Panc1 (cell line): ENCODE measurements around the gene KCNMA1. TPM values are rescaled to one million over a fixed set of nuclear protein-coding genes. Genes with fewer than 3 reads are reported as not detected.

Experiments
- ATAC-seq: fragments of 200-7000 bp; cut with Tn5 transposase; 2 replicates; pipeline ENCODE4 v1.9.1; 2020; ENCODE audit warnings: mild to moderate bottlenecking, moderate library complexity
- BruUV-seq: library from RNA; stranded (reverse); fragments of 400-500 nt; replicated peaks from 2 replicates; lab custom pipeline; 2021; lab: Mats Ljungman, UMichigan
- CTCF ChIA-PET: fragments of 300-600 bp; sonication (Branson Sonifier 250); formaldehyde crosslinking; loops from one replicate; lab custom pipeline; 2022; ENCODE audit warnings: antibody characterized with exemption; lab: Charles Lee
- POLR2A ChIA-PET: fragments of 300-600 bp; sonication (Branson Sonifier 250); formaldehyde crosslinking; loops from one replicate; lab custom pipeline; 2022; ENCODE audit warnings: antibody characterized with exemption; lab: Charles Lee
- DNase-seq: peaks from one replicate; pipeline ENCODE4 v3.0.0-alpha.2; 2010; ENCODE audit warnings: low read depth, low spot score
- H3K27ac ChIP-seq: 2 replicates; pipeline ENCODE4 v1.5.1; 2011; ENCODE audit warnings: mild to moderate bottlenecking, low read length, inconsistent platforms
- H3K27me3 ChIP-seq: fragments of 200-500 bp; sonication (Bioruptor generic); 2 replicates; pipeline ENCODE4 v1.6.0; 2014; ENCODE audit warnings: low read length, inconsistent platforms; ENCODE audit not compliant: control insufficient read depth, insufficient read depth
- H3K36me3 ChIP-seq: fragments of 200-500 bp; sonication (Bioruptor generic); 2 replicates; pipeline ENCODE4 v1.5.1; 2014; ENCODE audit warnings: inconsistent platforms, mild to moderate bottlenecking, low read length, moderate library complexity; ENCODE audit not compliant: control insufficient read depth, insufficient read depth
- H3K4me1 ChIP-seq: 2 replicates; pipeline ENCODE4 v1.5.1; 2011; ENCODE audit warnings: inconsistent platforms, mild to moderate bottlenecking, low read length, moderate library complexity; ENCODE audit not compliant: control insufficient read depth, insufficient read depth
- H3K4me3 ChIP-seq, 2 experiments: 2 replicates each; pipeline ENCODE4 v1.5.1; 2011 to 2012; ENCODE audit warnings: low read depth in 2 of 2, low read length in 2 of 2, mild to moderate bottlenecking in 2 of 2, inconsistent platforms in 1 of 2, moderate library complexity in 1 of 2
- H3K9me3 ChIP-seq: fragments of 200-500 bp; sonication (Bioruptor generic); 2 replicates; pipeline ENCODE4 v1.5.1; 2014; ENCODE audit warnings: low read depth, mild to moderate bottlenecking, inconsistent platforms, low read length, moderate library complexity; ENCODE audit not compliant: control insufficient read depth, insufficient read depth
- POLR2AphosphoS5 ChIP-seq: IDR thresholded peaks from 2 replicates; pipeline ENCODE4 v1.6.1; 2012; ENCODE audit warnings: mild to moderate bottlenecking, low read depth, low read length, moderate library complexity
- REST ChIP-seq, 2 experiments: IDR thresholded peaks; 2 replicates each; pipeline ENCODE4 v1.6.1; 2011 to 2012; ENCODE audit warnings: low read depth in 2 of 2, control low read depth in 1 of 2, low read length in 1 of 2, mild to moderate bottlenecking in 1 of 2, moderate library complexity in 1 of 2; ENCODE audit not compliant: insufficient read depth in 1 of 2
- SIN3A ChIP-seq: IDR thresholded peaks from 2 replicates; pipeline ENCODE4 v1.6.1; 2012; ENCODE audit warnings: low read depth, mild to moderate bottlenecking, low read length, moderate library complexity, borderline replicate concordance; ENCODE audit not compliant: insufficient read depth
- TCF7L2 ChIP-seq: IDR thresholded peaks from 2 replicates; pipeline ENCODE4 v1.6.1; 2011; ENCODE audit warnings: mild to moderate bottlenecking, low read depth, low read length, inconsistent platforms
- in situ Hi-C: cut with HindIII; loops from 2 replicates; pipeline ENCODE4 v1.10.0; 2016; ENCODE audit warnings: low sequenced_read_pairs, low pct_unique_long_range_greater_than_20kb
- intact Hi-C: fragments of 100-400 bp; cut with micrococcal nuclease; formaldehyde crosslinking; loops from one replicate; pipeline ENCODE4 v1.10.0; 2022; ENCODE audit not compliant: unreplicated experiment
- total RNA-seq: library from RNA; stranded (reverse); gene quantifications from one replicate; pipeline ENCODE4 v1.2.1, GENCODE V29; 2021; ENCODE audit not compliant: unreplicated experiment
- TF ChIP-seq, protein P1 (sequence below): fragments of 450-650 bp; IDR thresholded peaks from 2 replicates; pipeline ENCODE4 v1.5.1; 2017; ENCODE audit warnings: mild to moderate bottlenecking

KCNMA1 gene
- total RNA-seq, 1 experiment from 2014 or later = 91.9 TPM

- BruUV-seq = no TSS peak
- Histone ChIP-seq H3K27me3 (no peaks in the 10 kb centered on the region), H3K9me3 (peaks cover 4% of the 10 kb centered on the region; the same call in 1 of the 2 replicates), H3K27ac (no peak overlapping the region), H3K36me3 (no peaks in the 10 kb centered on the region), H3K4me1 (peaks cover 9% of the 10 kb centered on the region), H3K4me3 (no peak overlapping the region)
- ATAC-seq (no peak), DNase-seq (no peak)
- ChIA-PET CTCF (no interaction called here), POLR2A (no interaction called here)
- in situ Hi-C loops (no loop called here), intact Hi-C loops (no loop called here)
- TF ChIP-seq SIN3A = no peak
- TF ChIP-seq, protein P1, sequence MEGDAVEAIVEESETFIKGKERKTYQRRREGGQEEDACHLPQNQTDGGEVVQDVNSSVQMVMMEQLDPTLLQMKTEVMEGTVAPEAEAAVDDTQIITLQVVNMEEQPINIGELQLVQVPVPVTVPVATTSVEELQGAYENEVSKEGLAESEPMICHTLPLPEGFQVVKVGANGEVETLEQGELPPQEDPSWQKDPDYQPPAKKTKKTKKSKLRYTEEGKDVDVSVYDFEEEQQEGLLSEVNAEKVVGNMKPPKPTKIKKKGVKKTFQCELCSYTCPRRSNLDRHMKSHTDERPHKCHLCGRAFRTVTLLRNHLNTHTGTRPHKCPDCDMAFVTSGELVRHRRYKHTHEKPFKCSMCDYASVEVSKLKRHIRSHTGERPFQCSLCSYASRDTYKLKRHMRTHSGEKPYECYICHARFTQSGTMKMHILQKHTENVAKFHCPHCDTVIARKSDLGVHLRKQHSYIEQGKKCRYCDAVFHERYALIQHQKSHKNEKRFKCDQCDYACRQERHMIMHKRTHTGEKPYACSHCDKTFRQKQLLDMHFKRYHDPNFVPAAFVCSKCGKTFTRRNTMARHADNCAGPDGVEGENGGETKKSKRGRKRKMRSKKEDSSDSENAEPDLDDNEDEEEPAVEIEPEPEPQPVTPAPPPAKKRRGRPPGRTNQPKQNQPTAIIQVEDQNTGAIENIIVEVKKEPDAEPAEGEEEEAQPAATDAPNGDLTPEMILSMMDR = no peak
- TF ChIP-seq TCF7L2 = no peak
- no peak for TF ChIP-seq POLR2AphosphoS5
- TF ChIP-seq REST (IDR thresholded peaks at IDR 0.05; ENCODE audit: insufficient read depth in 1 of 2, low read depth in 2 of 2, low read length in 1 of 2) = no peak
Measured at GRCh38 chr10:77317221-77317620, 320.4 kb downstream of the KCNMA1 start.

DNA sequence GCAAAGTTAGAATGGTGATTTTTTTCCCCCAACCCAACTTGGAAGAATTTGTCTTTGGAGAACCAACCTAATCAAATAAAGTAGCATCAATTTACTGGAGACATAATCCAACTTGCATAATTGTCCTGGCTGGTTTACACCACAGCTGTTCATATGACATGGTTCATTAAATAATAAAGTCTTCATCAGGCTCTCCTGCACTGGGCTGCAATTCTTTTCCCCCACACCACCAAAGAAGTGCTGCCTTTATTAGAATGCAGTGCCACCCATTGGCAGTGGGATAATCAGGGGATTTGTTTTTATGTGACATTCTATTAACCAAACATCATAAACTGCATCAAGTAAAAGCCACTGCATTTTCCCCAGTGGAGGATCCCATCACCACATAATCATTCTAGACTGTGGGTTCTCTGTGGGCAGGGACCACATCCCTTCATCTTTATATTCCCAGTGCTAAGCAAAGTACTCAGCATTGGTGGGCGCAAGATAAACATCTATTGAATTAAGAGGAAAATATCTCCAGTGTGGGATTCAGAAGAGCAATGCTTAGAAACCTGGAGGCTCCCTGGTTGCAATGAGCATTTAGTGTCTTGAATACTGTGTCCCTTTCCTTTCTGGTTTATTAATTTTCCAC is 322.0 kb downstream of the KCNMA1 start:
- no peak for ATAC-seq
- POLR2A ChIA-PET = no interaction called here
- Histone ChIP-seq H3K4me3 (no peak overlapping the region), H3K9me3 (no peaks in the 10 kb centered on the region), H3K4me1 (peaks cover 2% of the 10 kb centered on the region), H3K36me3 (no peaks in the 10 kb centered on the region), H3K27ac (no peak overlapping the region), H3K27me3 (no peaks in the 10 kb centered on the region)
- BruUV-seq = no TSS peak
- DNase-seq = no peak
- intact Hi-C loops (no loop called here), in situ Hi-C loops (no loop called here)
- TF ChIP-seq REST (IDR thresholded peaks at IDR 0.05; ENCODE audit: insufficient read depth in 1 of 2, low read depth in 2 of 2, low read length in 1 of 2) (no peak), TCF7L2 (no peak), SIN3A (no peak), POLR2AphosphoS5 (no peak)
- TF ChIP-seq, protein P1 = no peak
- CTCF ChIA-PET = interaction anchor here (0.7 kb wide), 1 partner anchor 322 kb away, joined by 5 read pairs; no protein-coding TSS in a partner anchor
